Measurements from ENCODE around the gene SIRPG.

SIRPG gene

GRCh38 chr20:1669304-1669703 lies 11.7 kb upstream of the SIRPG start:
- no peak for TF ChIP-seq POLR2AphosphoS5 (IDR thresholded peaks at IDR 0.05; ENCODE audit: low read depth, low read length)
- TF ChIP-seq TAF1 (IDR thresholded peaks at IDR 0.05; ENCODE audit: borderline replicate concordance, insufficient read depth, low read length) = no peak
- TF ChIP-seq SIN3A (IDR thresholded peaks at IDR 0.05; ENCODE audit: borderline replicate concordance, insufficient read depth, low read length) = no peak
- TF ChIP-seq, protein P1, sequence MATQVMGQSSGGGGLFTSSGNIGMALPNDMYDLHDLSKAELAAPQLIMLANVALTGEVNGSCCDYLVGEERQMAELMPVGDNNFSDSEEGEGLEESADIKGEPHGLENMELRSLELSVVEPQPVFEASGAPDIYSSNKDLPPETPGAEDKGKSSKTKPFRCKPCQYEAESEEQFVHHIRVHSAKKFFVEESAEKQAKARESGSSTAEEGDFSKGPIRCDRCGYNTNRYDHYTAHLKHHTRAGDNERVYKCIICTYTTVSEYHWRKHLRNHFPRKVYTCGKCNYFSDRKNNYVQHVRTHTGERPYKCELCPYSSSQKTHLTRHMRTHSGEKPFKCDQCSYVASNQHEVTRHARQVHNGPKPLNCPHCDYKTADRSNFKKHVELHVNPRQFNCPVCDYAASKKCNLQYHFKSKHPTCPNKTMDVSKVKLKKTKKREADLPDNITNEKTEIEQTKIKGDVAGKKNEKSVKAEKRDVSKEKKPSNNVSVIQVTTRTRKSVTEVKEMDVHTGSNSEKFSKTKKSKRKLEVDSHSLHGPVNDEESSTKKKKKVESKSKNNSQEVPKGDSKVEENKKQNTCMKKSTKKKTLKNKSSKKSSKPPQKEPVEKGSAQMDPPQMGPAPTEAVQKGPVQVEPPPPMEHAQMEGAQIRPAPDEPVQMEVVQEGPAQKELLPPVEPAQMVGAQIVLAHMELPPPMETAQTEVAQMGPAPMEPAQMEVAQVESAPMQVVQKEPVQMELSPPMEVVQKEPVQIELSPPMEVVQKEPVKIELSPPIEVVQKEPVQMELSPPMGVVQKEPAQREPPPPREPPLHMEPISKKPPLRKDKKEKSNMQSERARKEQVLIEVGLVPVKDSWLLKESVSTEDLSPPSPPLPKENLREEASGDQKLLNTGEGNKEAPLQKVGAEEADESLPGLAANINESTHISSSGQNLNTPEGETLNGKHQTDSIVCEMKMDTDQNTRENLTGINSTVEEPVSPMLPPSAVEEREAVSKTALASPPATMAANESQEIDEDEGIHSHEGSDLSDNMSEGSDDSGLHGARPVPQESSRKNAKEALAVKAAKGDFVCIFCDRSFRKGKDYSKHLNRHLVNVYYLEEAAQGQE (IDR thresholded peaks at IDR 0.05; ENCODE audit: insufficient read depth in 1 of 2, low read depth in 2 of 2, low read length in 2 of 2) = no peak
- TF ChIP-seq FOXP2 (optimal IDR thresholded peaks at IDR 0.05; ENCODE audit: borderline replicate concordance, extremely low read depth, extremely low read length, insufficient read depth) = no peak

DNA sequence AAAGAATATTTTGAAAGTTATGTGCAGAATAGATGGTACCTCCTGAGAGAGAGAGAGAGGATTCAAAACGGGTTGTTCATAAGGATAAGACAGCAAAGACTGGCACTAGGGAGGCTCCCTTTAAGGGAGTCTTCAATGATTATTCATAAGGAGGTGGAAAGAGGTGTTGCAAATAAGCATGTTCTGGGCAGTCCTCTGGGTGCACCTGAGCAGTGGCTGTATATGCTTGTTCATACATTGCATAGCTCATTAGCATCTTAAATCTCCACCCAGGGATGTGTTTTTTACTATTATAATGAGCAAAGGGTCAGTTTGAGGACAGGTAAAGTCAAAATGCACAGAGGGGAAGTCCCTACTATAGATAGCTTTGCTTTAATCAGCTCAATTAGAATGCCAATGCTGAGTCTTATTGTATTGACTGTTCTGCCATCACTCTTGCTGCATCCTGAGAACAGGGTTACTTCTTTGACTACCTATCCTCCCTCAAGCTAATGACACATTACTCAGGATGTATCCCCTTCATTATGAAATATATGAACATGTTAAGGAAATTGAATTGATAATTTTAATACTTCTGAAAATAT lies 10.0 kb upstream of the SIRPG start:
- no peak for TF ChIP-seq SIN3A (IDR thresholded peaks at IDR 0.05; ENCODE audit: borderline replicate concordance, insufficient read depth, low read length)
- TF ChIP-seq TAF1 (IDR thresholded peaks at IDR 0.05; ENCODE audit: borderline replicate concordance, insufficient read depth, low read length) = no peak
- TF ChIP-seq POLR2AphosphoS5 (IDR thresholded peaks at IDR 0.05; ENCODE audit: low read depth, low read length) = no peak
- TF ChIP-seq FOXP2 (optimal IDR thresholded peaks at IDR 0.05; ENCODE audit: borderline replicate concordance, extremely low read depth, extremely low read length, insufficient read depth) = no peak
- TF ChIP-seq, protein P1 (IDR thresholded peaks at IDR 0.05; ENCODE audit: insufficient read depth in 1 of 2, low read depth in 2 of 2, low read length in 2 of 2) = no peak

DNA sequence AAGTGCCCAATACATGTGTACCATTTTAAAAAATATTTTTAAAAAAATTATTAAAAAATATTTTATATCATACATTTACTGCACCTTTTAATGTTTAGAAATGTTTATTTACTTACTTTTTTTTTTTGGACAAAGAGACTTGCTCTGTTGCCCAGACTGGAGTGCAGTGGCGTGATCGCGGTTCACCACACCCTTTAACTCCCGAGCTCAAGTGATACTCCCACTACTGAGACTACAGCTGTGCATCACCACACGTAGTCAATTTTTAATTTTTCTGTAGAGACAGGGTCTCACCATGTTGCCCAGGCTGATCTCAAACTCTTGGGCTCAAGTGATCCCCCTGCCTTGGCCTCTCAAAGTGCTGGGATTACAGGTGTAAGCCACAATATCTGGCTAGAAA lies 9.2 kb upstream of the SIRPG start:
- TF ChIP-seq, protein P1 (IDR thresholded peaks at IDR 0.05; ENCODE audit: insufficient read depth in 1 of 2, low read depth in 2 of 2, low read length in 2 of 2) = no peak
- TF ChIP-seq POLR2AphosphoS5 (IDR thresholded peaks at IDR 0.05; ENCODE audit: low read depth, low read length) (no peak), FOXP2 (optimal IDR thresholded peaks at IDR 0.05; ENCODE audit: borderline replicate concordance, extremely low read depth, extremely low read length, insufficient read depth) (no peak), SIN3A (IDR thresholded peaks at IDR 0.05; ENCODE audit: borderline replicate concordance, insufficient read depth, low read length) (no peak), TAF1 (IDR thresholded peaks at IDR 0.05; ENCODE audit: borderline replicate concordance, insufficient read depth, low read length) (no peak)

- TF ChIP-seq, protein P1 (IDR thresholded peaks at IDR 0.05; ENCODE audit: insufficient read depth in 1 of 2, low read depth in 2 of 2, low read length in 2 of 2) = no peak
- TF ChIP-seq TAF1 (IDR thresholded peaks at IDR 0.05; ENCODE audit: borderline replicate concordance, insufficient read depth, low read length) (no peak), POLR2AphosphoS5 (IDR thresholded peaks at IDR 0.05; ENCODE audit: low read depth, low read length) (no peak), SIN3A (IDR thresholded peaks at IDR 0.05; ENCODE audit: borderline replicate concordance, insufficient read depth, low read length) (no peak), FOXP2 (optimal IDR thresholded peaks at IDR 0.05; ENCODE audit: borderline replicate concordance, extremely low read depth, extremely low read length, insufficient read depth) (no peak)
Observed at GRCh38 chr20:1665345-1665744, 7.8 kb upstream of the SIRPG start.

Data from PFSK-1 (cell line).